Panc1 (cell line): ENCODE results near the gene CD28.

ENCODE experiments used
- CTCF ChIP-seq: fragments of 450-650 bp; IDR thresholded peaks from 2 replicates; pipeline ENCODE4 v1.5.1; 2017; ENCODE audit warnings: mild to moderate bottlenecking
- POLR2AphosphoS5 ChIP-seq: IDR thresholded peaks from 2 replicates; pipeline ENCODE4 v1.6.1; 2012; ENCODE audit warnings: mild to moderate bottlenecking, low read depth, low read length, moderate library complexity
- REST ChIP-seq, 2 experiments: IDR thresholded peaks; 2 replicates each; pipeline ENCODE4 v1.6.1; 2011 to 2012; ENCODE audit warnings: low read depth in 2 of 2, control low read depth in 1 of 2, low read length in 1 of 2, mild to moderate bottlenecking in 1 of 2, moderate library complexity in 1 of 2; ENCODE audit not compliant: insufficient read depth in 1 of 2

GRCh38 chr2:203715744-203716143 lies 9.3 kb downstream of the CD28 start:
- TF ChIP-seq REST (IDR thresholded peaks at IDR 0.05; ENCODE audit: insufficient read depth in 1 of 2, low read depth in 2 of 2, low read length in 1 of 2) (no peak), POLR2AphosphoS5 (no peak), CTCF (no peak)
